SK-N-SH (cell line): ENCODE results near the gene MEGF6. TPM values are rescaled to one million over a fixed set of nuclear protein-coding genes. Genes with fewer than 3 reads are reported as not detected.

ENCODE experiments used
- CTCF ChIA-PET: fragments of 300-600, 350-600 bp; formaldehyde crosslinking; extraction: SDS; loops from one replicate; lab custom pipeline; 2021; lab: Yijun Ruan, JAX
- POLR2A ChIA-PET: fragments of 350-600 bp; sonication (Branson Sonifier 250); formaldehyde crosslinking; extraction: SDS; loops from one replicate; lab custom pipeline; 2020; ENCODE audit warnings: antibody characterized with exemption, inconsistent platforms; lab: Yijun Ruan, JAX
- DNase-seq: peaks from one replicate; pipeline ENCODE4 v3.0.0; 2012
- H2AFZ ChIP-seq: fragments of 200-600 bp; sonication (generic); 2 replicates; pipeline ENCODE4 v1.8.1; 2016; ENCODE audit warnings: antibody characterized with exemption, mild to moderate bottlenecking, low read depth
- H3F3A ChIP-seq: fragments of 200-600 bp; sonication (generic); replicated peaks from 2 replicates; pipeline ENCODE3; 2016; ENCODE audit warnings: antibody characterized with exemption, mild to moderate bottlenecking; ENCODE audit not compliant: insufficient read depth
- H3K27ac ChIP-seq, 2 experiments: fragments of 200-500 bp in 1 of 2; fragments of 200-600 bp in 1 of 2; sonication (Bioruptor generic) in 1 of 2; sonication (generic), shearing (Covaris generic) in 1 of 2; 2 replicates each; pipeline versions ENCODE4 v1.5.1 to v1.6.1; 2014 to 2016; ENCODE audit warnings: low read depth in 2 of 2, inconsistent platforms in 1 of 2, low read length in 1 of 2, mild to moderate bottlenecking in 1 of 2, mixed read lengths in 1 of 2
- H3K27me3 ChIP-seq: fragments of 200-600 bp; sonication (generic), shearing (Covaris generic); 2 replicates; pipeline ENCODE4 v1.6.1; 2016; ENCODE audit warnings: mixed run types; ENCODE audit not compliant: insufficient read depth
- H3K36me3 ChIP-seq, 2 experiments: fragments of 200-500 bp in 1 of 2; fragments of 200-600 bp in 1 of 2; sonication (Bioruptor generic) in 1 of 2; sonication (generic) in 1 of 2; replicated peaks in 1 of 2; 2 replicates each; pipeline versions ENCODE3 to v1.5.1; 2014 to 2016; ENCODE audit warnings: low read length in 1 of 2, mild to moderate bottlenecking in 1 of 2; ENCODE audit not compliant: insufficient read depth in 2 of 2, control insufficient read depth in 1 of 2
- H3K4me1 ChIP-seq, 2 experiments: fragments of 200-500 bp in 1 of 2; fragments of 200-600 bp in 1 of 2; sonication (Bioruptor generic) in 1 of 2; sonication (generic), shearing (Covaris generic) in 1 of 2; 2 replicates each; pipeline versions ENCODE4 v1.5.1 to v1.6.1; 2014 to 2016; ENCODE audit warnings: low read depth in 1 of 2, low read length in 1 of 2, mixed run types in 1 of 2; ENCODE audit not compliant: insufficient read depth in 2 of 2, control insufficient read depth in 1 of 2
- H3K4me2 ChIP-seq: fragments of 200-600 bp; sonication (generic), shearing (Covaris generic); 2 replicates; pipeline ENCODE4 v1.6.1; 2017; ENCODE audit warnings: mixed run types
- H3K4me3 ChIP-seq, 2 experiments: fragments of 200-500 bp in 1 of 2; fragments of 200-600 bp in 1 of 2; sonication (Bioruptor generic) in 1 of 2; sonication (generic), shearing (Covaris generic) in 1 of 2; 2 replicates each; pipeline versions ENCODE4 v1.5.1 to v1.8.1; 2014 to 2016; ENCODE audit warnings: low read depth in 2 of 2, inconsistent platforms in 1 of 2, low read length in 1 of 2, mild to moderate bottlenecking in 1 of 2, mixed read lengths in 1 of 2, moderate library complexity in 1 of 2
- H3K79me2 ChIP-seq: fragments of 200-600 bp; sonication (generic); 2 replicates; pipeline ENCODE4 v1.8.1; 2017; ENCODE audit warnings: mild to moderate bottlenecking; ENCODE audit not compliant: insufficient read depth
- H3K9ac ChIP-seq: fragments of 200-600 bp; sonication (generic); 2 replicates; pipeline ENCODE4 v1.6.1; 2017; ENCODE audit warnings: mixed run types
- H3K9me2 ChIP-seq: fragments of 200-600 bp; sonication (generic); 2 replicates; pipeline ENCODE4 v1.6.1; 2017; ENCODE audit warnings: mixed run types
- H3K9me3 ChIP-seq: fragments of 200-600 bp; sonication (generic); 2 replicates; pipeline ENCODE4 v1.6.1; 2017; ENCODE audit warnings: mixed run types, mild to moderate bottlenecking, moderate library complexity
- H4K20me1 ChIP-seq: fragments of 200-600 bp; sonication (generic); 2 replicates; pipeline ENCODE4 v1.6.1; 2017; ENCODE audit warnings: mild to moderate bottlenecking, mixed run types; ENCODE audit not compliant: insufficient read depth
- ELF1 ChIP-seq: IDR thresholded peaks from 2 replicates; pipeline ENCODE4 v1.4.0; 2012
- GATA2 ChIP-seq: sonication (generic); formaldehyde crosslinking; IDR thresholded peaks from 2 replicates; pipeline ENCODE4 v1.5.0; 2020; ENCODE audit warnings: mild to moderate bottlenecking, missing genetic modification reagents
- MEF2A ChIP-seq: IDR thresholded peaks from 2 replicates; pipeline ENCODE4 v1.4.0; 2012; ENCODE audit warnings: low read depth, borderline replicate concordance
- RCOR1 ChIP-seq: fragments of 150-350 bp; IDR thresholded peaks from 2 replicates; pipeline ENCODE4 v1.6.1; 2017; ENCODE audit warnings: antibody characterized with exemption, low read length
- RXRA ChIP-seq: IDR thresholded peaks from 2 replicates; pipeline ENCODE4 v1.4.0; 2012; ENCODE audit warnings: low read depth, mild to moderate bottlenecking, borderline replicate concordance
- SMC3 ChIP-seq: IDR thresholded peaks from 2 replicates; pipeline ENCODE4 v1.6.1; 2012; ENCODE audit warnings: low read depth, low read length, improper control_type of control experiment
- TAF1 ChIP-seq: IDR thresholded peaks from 2 replicates; pipeline ENCODE4 v1.6.1; 2012; ENCODE audit warnings: low read depth, mild to moderate bottlenecking, low read length, moderate library complexity, borderline replicate concordance
- TCF12 ChIP-seq: IDR thresholded peaks from 2 replicates; pipeline ENCODE4 v1.4.0; 2012
- WGBS: methylation state at CpG from one replicate; pipeline ENCODE4 v1.1.6; 2017; ENCODE audit warnings: low lambda C conversion rate; 5-methylcytosine and 5-hydroxymethylcytosine counted together
- polyA plus RNA-seq, 3 experiments: library from polyadenylated mRNA; depleted of rRNA; stranded (reverse); fragments of >200 nt; gene quantifications; 2 replicates each; pipeline ENCODE4 v1.2.3, GENCODE V29; 2012
- TF ChIP-seq, protein P1 (sequence below): IDR thresholded peaks from 2 replicates; pipeline ENCODE4 v1.4.0; 2012; ENCODE audit warnings: low read depth
- TF ChIP-seq, protein P2 (sequence below): fragments of 150-350 bp; IDR thresholded peaks from 2 replicates; pipeline ENCODE4 v1.6.1; 2016; ENCODE audit warnings: mild to moderate bottlenecking, low read depth, low read length
- TF ChIP-seq, protein P3 (sequence below): IDR thresholded peaks from 2 replicates; pipeline ENCODE4 v1.6.1; 2012; ENCODE audit warnings: mild to moderate bottlenecking, low read depth, low read length, moderate library complexity
- TF ChIP-seq, protein P4 (sequence below): IDR thresholded peaks from 2 replicates; pipeline ENCODE4; 2012

Gene MEGF6
- polyA plus RNA-seq, 1 of the 3 experiments (the other 2 are of a cell fraction) = 7.6 TPM

DNA sequence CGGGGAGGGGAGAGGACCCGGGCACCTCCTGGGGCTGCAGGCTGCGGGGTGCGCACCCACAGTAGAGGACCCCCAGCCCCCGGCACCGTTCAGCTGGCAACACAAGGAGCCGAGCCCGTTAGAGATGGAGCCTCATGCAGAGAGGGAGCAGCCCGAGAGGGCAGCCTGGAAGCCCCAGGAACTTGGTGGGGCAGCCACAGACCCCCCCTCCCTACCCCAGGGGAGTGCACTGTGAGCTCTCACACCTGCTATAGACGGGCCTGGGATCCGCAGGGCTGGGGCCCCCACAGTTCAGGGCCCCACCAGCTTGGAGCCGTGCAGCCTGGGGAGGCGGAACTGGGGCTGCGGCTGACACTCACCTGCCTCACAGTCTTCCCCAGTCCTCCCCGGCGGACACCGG is 109.9 kb downstream of the MEGF6 start:
- POLR2A ChIA-PET = no interaction called here
- H2AFZ ChIP-seq = no peak overlapping the region
- H3K4me1 ChIP-seq = peaks cover 5 to 35% of the 10 kb centered on the region in 2 experiments; a peak in 2 of 4 replicates
- no peaks in the 10 kb centered on the region for H3K79me2 ChIP-seq
- H3K36me3 ChIP-seq = no peaks in the 10 kb centered on the region
- no peak for TF ChIP-seq SMC3
- no peaks in the 10 kb centered on the region for H4K20me1 ChIP-seq
- H3K27ac ChIP-seq = no peak overlapping the region
- H3F3A ChIP-seq = peaks cover 4% of the 10 kb centered on the region
- no peak overlapping the region for H3K9ac ChIP-seq
- CTCF ChIA-PET = interaction anchor here (1.0 to 3.7 kb wide), 5 partner anchors 9 to 118 kb away, joined by 5 to 21 read pairs (median 10); no protein-coding TSS in a partner anchor
- no CpG with 5 or more reads among the region's 17 CpGs for WGBS
- H3K4me2 ChIP-seq = no peak overlapping the region
- H3K27me3 ChIP-seq = no peaks in the 10 kb centered on the region
- no peak for DNase-seq
- H3K9me3 ChIP-seq = no peaks in the 10 kb centered on the region
- no peaks in the 10 kb centered on the region for H3K9me2 ChIP-seq
- no peak overlapping the region for H3K4me3 ChIP-seq

DNA sequence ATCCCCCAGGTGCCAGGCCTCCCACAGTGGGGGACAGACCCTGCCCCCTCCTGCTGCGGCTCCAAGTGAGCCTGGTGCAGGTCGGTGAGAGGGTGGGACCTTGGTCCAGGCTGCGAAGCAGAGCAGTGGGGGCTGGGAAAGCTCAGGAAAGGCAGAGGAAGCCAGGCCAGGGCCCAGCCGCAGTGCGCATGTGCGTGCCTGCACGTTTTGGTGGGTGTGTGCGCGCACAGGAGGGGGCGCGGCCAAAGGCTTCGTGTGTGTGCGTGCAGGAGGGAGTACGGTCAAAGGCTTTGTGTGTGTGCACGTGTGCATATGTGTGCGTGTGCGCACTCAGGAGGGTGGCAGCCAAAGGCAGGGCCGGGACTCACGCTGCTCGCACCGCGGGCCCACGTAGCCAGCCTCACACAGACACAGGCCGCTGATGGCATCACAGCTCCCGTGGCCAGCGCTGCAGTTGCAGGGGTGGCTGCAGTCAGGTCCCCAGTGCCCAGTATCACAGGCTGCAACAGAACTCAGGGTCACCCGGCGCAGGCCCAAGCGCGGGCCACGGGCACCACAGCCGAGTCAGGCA is 111.0 kb downstream of the MEGF6 start:
- POLR2A ChIA-PET = no interaction called here
- Histone ChIP-seq H3K9ac (no peak overlapping the region), H3K4me1 (peaks cover 9 to 35% of the 10 kb centered on the region in 2 experiments; a peak in 2 of 4 replicates), H3K9me2 (no peaks in the 10 kb centered on the region), H3K4me3 (no peak overlapping the region), H3F3A (peaks cover 4% of the 10 kb centered on the region), H3K79me2 (no peaks in the 10 kb centered on the region), H3K27me3 (no peaks in the 10 kb centered on the region), H3K27ac (no peak overlapping the region), H4K20me1 (no peaks in the 10 kb centered on the region), H3K9me3 (no peaks in the 10 kb centered on the region), H2AFZ (no peak overlapping the region), H3K36me3 (no peaks in the 10 kb centered on the region), H3K4me2 (no peak overlapping the region)
- no peak for DNase-seq
- WGBS = 86% methylated on average over 17 of the region's 32 CpGs
- TF ChIP-seq RXRA (no peak), ELF1 (no peak), TCF12 (no peak), RCOR1 (no peak), GATA2 (no peak), MEF2A (no peak), TAF1 (no peak)
- TF ChIP-seq, protein P1, sequence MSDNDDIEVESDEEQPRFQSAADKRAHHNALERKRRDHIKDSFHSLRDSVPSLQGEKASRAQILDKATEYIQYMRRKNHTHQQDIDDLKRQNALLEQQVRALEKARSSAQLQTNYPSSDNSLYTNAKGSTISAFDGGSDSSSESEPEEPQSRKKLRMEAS = no peak
- TF ChIP-seq, protein P2, sequence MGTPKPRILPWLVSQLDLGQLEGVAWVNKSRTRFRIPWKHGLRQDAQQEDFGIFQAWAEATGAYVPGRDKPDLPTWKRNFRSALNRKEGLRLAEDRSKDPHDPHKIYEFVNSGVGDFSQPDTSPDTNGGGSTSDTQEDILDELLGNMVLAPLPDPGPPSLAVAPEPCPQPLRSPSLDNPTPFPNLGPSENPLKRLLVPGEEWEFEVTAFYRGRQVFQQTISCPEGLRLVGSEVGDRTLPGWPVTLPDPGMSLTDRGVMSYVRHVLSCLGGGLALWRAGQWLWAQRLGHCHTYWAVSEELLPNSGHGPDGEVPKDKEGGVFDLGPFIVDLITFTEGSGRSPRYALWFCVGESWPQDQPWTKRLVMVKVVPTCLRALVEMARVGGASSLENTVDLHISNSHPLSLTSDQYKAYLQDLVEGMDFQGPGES = no peak
- TF ChIP-seq, protein P3, sequence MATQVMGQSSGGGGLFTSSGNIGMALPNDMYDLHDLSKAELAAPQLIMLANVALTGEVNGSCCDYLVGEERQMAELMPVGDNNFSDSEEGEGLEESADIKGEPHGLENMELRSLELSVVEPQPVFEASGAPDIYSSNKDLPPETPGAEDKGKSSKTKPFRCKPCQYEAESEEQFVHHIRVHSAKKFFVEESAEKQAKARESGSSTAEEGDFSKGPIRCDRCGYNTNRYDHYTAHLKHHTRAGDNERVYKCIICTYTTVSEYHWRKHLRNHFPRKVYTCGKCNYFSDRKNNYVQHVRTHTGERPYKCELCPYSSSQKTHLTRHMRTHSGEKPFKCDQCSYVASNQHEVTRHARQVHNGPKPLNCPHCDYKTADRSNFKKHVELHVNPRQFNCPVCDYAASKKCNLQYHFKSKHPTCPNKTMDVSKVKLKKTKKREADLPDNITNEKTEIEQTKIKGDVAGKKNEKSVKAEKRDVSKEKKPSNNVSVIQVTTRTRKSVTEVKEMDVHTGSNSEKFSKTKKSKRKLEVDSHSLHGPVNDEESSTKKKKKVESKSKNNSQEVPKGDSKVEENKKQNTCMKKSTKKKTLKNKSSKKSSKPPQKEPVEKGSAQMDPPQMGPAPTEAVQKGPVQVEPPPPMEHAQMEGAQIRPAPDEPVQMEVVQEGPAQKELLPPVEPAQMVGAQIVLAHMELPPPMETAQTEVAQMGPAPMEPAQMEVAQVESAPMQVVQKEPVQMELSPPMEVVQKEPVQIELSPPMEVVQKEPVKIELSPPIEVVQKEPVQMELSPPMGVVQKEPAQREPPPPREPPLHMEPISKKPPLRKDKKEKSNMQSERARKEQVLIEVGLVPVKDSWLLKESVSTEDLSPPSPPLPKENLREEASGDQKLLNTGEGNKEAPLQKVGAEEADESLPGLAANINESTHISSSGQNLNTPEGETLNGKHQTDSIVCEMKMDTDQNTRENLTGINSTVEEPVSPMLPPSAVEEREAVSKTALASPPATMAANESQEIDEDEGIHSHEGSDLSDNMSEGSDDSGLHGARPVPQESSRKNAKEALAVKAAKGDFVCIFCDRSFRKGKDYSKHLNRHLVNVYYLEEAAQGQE = no peak
- TF ChIP-seq, protein P4, sequence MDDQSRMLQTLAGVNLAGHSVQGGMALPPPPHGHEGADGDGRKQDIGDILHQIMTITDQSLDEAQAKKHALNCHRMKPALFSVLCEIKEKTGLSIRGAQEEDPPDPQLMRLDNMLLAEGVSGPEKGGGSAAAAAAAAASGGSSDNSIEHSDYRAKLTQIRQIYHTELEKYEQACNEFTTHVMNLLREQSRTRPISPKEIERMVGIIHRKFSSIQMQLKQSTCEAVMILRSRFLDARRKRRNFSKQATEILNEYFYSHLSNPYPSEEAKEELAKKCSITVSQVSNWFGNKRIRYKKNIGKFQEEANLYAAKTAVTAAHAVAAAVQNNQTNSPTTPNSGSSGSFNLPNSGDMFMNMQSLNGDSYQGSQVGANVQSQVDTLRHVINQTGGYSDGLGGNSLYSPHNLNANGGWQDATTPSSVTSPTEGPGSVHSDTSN = no peak
- CTCF ChIA-PET = interaction anchor here (0.9 to 3.7 kb wide), 4 partner anchors 10 to 119 kb away, joined by 3 to 21 read pairs (median 12); no protein-coding TSS in a partner anchor
